Transverse colon (tissue), 4 donors: Measurements from ENCODE around the gene ZNF397. TPM values are rescaled to one million over a fixed set of nuclear protein-coding genes. Genes with fewer than 3 reads are reported as not detected.
A peak's percentile ranks its signal among the peaks of the same experiment; 100 is the strongest.
"Not testable (repeated sequence)": the region's sequence is repeated elsewhere in the genome, so short reads cannot be mapped to it uniquely, and the experiment has no call there.

Experiments
- DNase-seq: peaks from one replicate; pipeline ENCODE4 v3.0.0-alpha.2; 2019
- H3K27ac ChIP-seq, 4 donors: fragments of 200-600 bp; sonication (generic); 2 replicates each; pipeline ENCODE4 v1.5.1; 2016 to 2018; ENCODE audit warnings: inconsistent platforms in 4 of 4
- H3K27me3 ChIP-seq: fragments of 200-600 bp; sonication (generic); 2 replicates; pipeline ENCODE4 v1.5.1; 2017; ENCODE audit warnings: inconsistent platforms
- H3K36me3 ChIP-seq, 4 donors: fragments of 200-600 bp; sonication (generic); 2 replicates each; pipeline ENCODE4 v1.5.1; 2017 to 2019; ENCODE audit warnings: inconsistent platforms in 4 of 4
- H3K4me1 ChIP-seq, 4 donors: fragments of 200-600 bp; sonication (generic); 2 replicates each; pipeline ENCODE4 v1.5.1; 2017 to 2020; ENCODE audit warnings: inconsistent platforms in 4 of 4
- H3K4me3 ChIP-seq, 4 donors: fragments of 200-600 bp; sonication (generic); 1 replicate in 1 of 4; 2 replicates in 3 of 4; pipeline versions ENCODE4 v1.5.1 to v1.6.1; 2017 to 2019; ENCODE audit warnings: inconsistent platforms in 4 of 4
- H3K9me3 ChIP-seq, 2 donors: fragments of 200-600 bp; sonication (generic); 2 replicates each; pipeline ENCODE4 v1.5.1; 2017 to 2019; ENCODE audit warnings: inconsistent platforms in 2 of 2
- EP300 ChIP-seq: sonication (generic); formaldehyde crosslinking; IDR thresholded peaks from one replicate; pipeline ENCODE4 v1.6.1; 2017; ENCODE audit warnings: antibody characterized with exemption, low read depth
- POLR2A ChIP-seq: fragments of 450-650 bp; IDR thresholded peaks from one replicate; pipeline ENCODE4 v1.6.1; 2016; ENCODE audit warnings: antibody characterized with exemption, mild to moderate bottlenecking, moderate library complexity
- POLR2AphosphoS5 ChIP-seq, 3 donors: sonication (generic); formaldehyde crosslinking; IDR thresholded peaks; one replicate each; pipeline ENCODE4 v1.6.1; 2016; ENCODE audit warnings: antibody characterized with exemption in 3 of 3
- WGBS, 2 donors: methylation state at CpG; one replicate each; pipeline ENCODE4 v1.1.5; 2018; ENCODE audit warnings: low coverage in 1 of 2; 5-methylcytosine and 5-hydroxymethylcytosine counted together
- in situ Hi-C, 4 donors: fragments of 200-750 bp; cut with MboI; loops; one replicate each; pipeline versions ENCODE4 v1.15.0 to v1.15.1; 2017; ENCODE audit warnings: low sequenced_read_pairs in 3 of 4, low pct_ligation_motif_present in 1 of 4, low pct_unique_long_range_greater_than_20kb in 1 of 4
- intact Hi-C: fragments of 100-400 bp; cut with DNase I; formaldehyde crosslinking; loops from one replicate; pipeline ENCODE4 v1.15.1; 2023; ENCODE audit warnings: low total_unique reads
- total RNA-seq, 4 donors: library from RNA; depleted of rRNA; stranded (reverse); fragments of >200 nt; gene quantifications; one replicate each; pipeline ENCODE4 v1.1.0, GENCODE V29; 2016
- TF ChIP-seq, protein P1 (sequence below), 5 experiments: fragments of 200-600 bp in 3 of 5; fragments of 450-650 bp in 2 of 5; sonication (generic) in 3 of 5; IDR thresholded peaks; 1 replicate in 2 of 5; 2 replicates in 3 of 5; pipeline ENCODE4 v1.5.1; 2016 to 2017; ENCODE audit warnings: antibody characterized with exemption in 5 of 5, inconsistent platforms in 3 of 5, mild to moderate bottlenecking in 2 of 5, moderate library complexity in 1 of 5

The ZNF397 gene
- total RNA-seq, 4 donors from 2014 or later = 21.8 to 60.6 (median 32.0) TPM

DNA sequence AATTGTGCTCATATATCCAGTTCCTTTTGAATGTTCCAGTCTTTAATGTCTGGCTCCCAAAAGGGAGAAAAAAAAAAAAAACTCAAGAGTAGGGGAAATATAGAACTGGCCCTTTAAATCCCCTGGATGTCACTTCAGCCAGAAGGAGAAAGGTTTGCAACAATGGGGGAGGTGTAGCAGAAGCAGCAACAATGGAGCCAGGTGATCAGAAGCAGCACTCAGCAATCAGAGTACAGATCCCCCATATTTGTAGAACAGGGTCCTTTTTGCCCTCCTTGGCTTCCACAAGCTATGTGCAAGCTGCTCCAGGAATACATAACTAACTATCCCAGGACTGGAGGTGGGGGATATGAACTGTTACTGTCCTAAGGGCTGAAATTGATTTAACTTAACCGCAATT lies 25.8 kb upstream of the ZNF397 start:
- H3K36me3 ChIP-seq = no peaks in the 10 kb centered on the region

DNA sequence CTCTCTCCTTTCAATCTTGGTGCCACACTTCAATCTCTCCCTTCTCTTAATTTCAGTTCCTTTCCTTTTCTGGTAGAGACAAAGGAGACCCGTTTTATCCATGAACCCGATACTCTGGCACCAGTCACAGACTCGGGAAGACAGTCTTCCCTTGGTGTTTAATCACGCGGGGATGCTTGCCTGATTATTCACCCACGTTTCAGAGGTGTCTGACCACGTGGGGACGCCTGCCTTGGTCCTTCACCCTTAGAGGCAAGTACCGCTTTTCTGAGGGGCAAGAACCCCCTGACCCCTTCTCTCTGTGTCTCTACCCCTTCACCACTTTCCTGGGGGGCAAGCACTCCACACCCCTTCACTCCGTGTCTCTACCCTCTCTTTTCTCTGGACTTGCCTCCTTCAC lies 24.2 kb upstream of the ZNF397 start:
- 85 to 92% methylated on average over 10 of the region's 10 CpGs for WGBS, 2 donors
- H3K4me3 ChIP-seq, H3K9me3 ChIP-seq, in situ Hi-C loops, H3K27ac ChIP-seq, H3K27me3 ChIP-seq, DNase-seq, H3K36me3 ChIP-seq, intact Hi-C loops: not testable (repeated sequence)
- H3K4me1 ChIP-seq = peaks cover 0 to 13% (median 2%) of the 10 kb centered on the region in 4 donors

More for the DNA sequence above, 25.8 kb upstream of the ZNF397 start:
- in situ Hi-C loops (no loop called here), intact Hi-C loops (no loop called here)
- Histone ChIP-seq H3K9me3 (no peaks in the 10 kb centered on the region), H3K4me3 (no peak overlapping the region), H3K4me1 (peaks cover 0 to 7% (median 2%) of the 10 kb centered on the region in 4 donors), H3K27ac (no peak overlapping the region), H3K27me3 (no peaks in the 10 kb centered on the region)
- TF ChIP-seq EP300 (no peak), POLR2A (no peak), POLR2AphosphoS5 (IDR thresholded peaks at IDR 0.05) (no peak)
- TF ChIP-seq, protein P1, sequence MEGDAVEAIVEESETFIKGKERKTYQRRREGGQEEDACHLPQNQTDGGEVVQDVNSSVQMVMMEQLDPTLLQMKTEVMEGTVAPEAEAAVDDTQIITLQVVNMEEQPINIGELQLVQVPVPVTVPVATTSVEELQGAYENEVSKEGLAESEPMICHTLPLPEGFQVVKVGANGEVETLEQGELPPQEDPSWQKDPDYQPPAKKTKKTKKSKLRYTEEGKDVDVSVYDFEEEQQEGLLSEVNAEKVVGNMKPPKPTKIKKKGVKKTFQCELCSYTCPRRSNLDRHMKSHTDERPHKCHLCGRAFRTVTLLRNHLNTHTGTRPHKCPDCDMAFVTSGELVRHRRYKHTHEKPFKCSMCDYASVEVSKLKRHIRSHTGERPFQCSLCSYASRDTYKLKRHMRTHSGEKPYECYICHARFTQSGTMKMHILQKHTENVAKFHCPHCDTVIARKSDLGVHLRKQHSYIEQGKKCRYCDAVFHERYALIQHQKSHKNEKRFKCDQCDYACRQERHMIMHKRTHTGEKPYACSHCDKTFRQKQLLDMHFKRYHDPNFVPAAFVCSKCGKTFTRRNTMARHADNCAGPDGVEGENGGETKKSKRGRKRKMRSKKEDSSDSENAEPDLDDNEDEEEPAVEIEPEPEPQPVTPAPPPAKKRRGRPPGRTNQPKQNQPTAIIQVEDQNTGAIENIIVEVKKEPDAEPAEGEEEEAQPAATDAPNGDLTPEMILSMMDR (IDR thresholded peaks at IDR 0.05) = no peak
- no peak for DNase-seq
- 83% methylated on average over 1 of the region's 1 CpG; no CpG with 5 or more reads in 1 of the 2 donors for WGBS, 2 donors

DNA sequence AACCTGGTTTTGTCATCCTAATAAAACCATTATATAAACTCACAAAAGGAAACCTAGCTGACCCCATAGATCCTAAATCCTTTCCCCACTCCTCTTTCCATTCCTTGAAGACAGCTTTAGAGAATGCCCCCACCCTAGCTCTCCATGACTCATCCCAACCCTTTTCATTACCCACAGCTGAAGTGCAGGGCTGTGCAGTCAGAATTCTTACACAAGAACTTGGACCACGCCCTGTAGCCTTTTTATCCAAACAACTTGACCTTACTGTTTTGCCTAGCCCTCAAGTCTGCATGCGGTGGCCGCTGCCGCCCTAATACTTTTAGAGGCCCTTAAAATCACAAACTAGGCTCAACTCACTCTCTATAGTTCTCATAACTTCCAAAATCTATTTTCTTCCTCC lies 21.5 kb upstream of the ZNF397 start:
- WGBS, 2 donors = 76 to 82% methylated on average over 4 of the region's 4 CpGs

DNA sequence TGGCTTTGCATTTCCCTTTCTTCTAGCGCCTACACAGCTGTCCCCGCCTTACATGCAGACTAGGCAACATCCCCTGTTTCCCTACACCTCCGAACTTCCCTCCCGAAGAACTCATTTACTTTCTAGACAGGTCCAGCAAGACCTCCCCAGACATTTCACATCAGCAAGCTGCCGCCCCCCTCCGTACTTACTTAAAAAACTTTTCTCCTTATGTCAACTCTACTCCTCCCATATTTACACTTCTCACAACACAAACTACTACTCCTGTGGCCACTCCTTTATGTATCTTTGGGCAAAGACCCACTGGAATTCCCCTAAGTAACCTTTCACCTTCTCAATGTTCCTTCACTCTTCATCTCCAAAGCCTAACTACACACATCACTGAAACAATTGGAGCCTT lies 20.4 kb upstream of the ZNF397 start:
- TF ChIP-seq, protein P1 (IDR thresholded peaks at IDR 0.05) = no peak
- TF ChIP-seq POLR2A (no peak), POLR2AphosphoS5 (IDR thresholded peaks at IDR 0.05) (no peak), EP300 (no peak)
- Histone ChIP-seq H3K4me3 (no peak overlapping the region), H3K9me3 (no peaks in the 10 kb centered on the region), H3K27ac (peak overlapping the region in 3 of 4 donors; percentile 3 to 44 (median 13)), H3K36me3 (no peaks in the 10 kb centered on the region), H3K27me3 (no peaks in the 10 kb centered on the region), H3K4me1 (peaks cover 0 to 13% (median 2%) of the 10 kb centered on the region in 4 donors)
- 46 to 63% methylated on average over 6 of the region's 6 CpGs for WGBS, 2 donors
- peak; percentile 12 for DNase-seq
- in situ Hi-C loops = loop anchor here in 1 of 4 donors (10.0 kb wide), 1 partner anchor 154 kb away; the partner anchor contains the start of gene ZNF396
- intact Hi-C loops = loop anchor here (10.0 kb wide), 1 partner anchor 236 kb away; no protein-coding TSS in a partner anchor

More for the DNA sequence above, 21.5 kb upstream of the ZNF397 start:
- H3K9me3 ChIP-seq, DNase-seq, in situ Hi-C loops, H3K4me3 ChIP-seq, H3K36me3 ChIP-seq, H3K27me3 ChIP-seq, intact Hi-C loops: not testable (repeated sequence)
- Histone ChIP-seq H3K27ac (peak overlapping the region in 1 of 4 donors; percentile 44), H3K4me1 (peaks cover 0 to 13% (median 2%) of the 10 kb centered on the region in 4 donors)

DNA sequence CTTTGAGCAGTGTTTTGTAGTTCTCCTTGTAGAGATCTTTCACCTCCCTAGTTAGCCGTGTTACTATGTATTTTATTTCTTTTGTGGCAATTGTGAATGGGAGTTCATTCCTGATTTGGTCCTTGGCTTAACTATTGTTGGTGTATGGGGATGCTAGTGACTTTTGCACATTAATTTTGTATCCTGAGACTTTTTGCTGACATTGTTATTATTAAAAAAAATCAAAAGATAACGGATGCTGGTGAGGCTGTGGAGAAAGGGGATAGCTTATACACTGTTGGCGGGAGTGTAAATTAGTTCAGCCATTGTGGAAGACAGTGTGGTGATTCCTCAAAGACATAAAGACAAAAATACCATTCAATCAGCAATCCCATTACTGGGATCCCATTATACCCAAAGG lies 17.0 kb upstream of the ZNF397 start:
- Histone ChIP-seq H3K4me3 (no peak overlapping the region), H3K36me3 (no peaks in the 10 kb centered on the region), H3K9me3 (no peaks in the 10 kb centered on the region), H3K27me3 (no peaks in the 10 kb centered on the region), H3K4me1 (peaks cover 0 to 13% (median 2%) of the 10 kb centered on the region in 4 donors), H3K27ac (no peak overlapping the region)
- 88 to 96% methylated on average over 3 of the region's 3 CpGs for WGBS, 2 donors
- in situ Hi-C loops (loop anchor here in 1 of 4 donors (10.0 kb wide), 1 partner anchor 151 kb away; the partner anchor contains the start of gene ZNF396), intact Hi-C loops (loop anchor here (10.0 kb wide), 1 partner anchor 239 kb away; no protein-coding TSS in a partner anchor)
- TF ChIP-seq EP300 = no peak
- TF ChIP-seq, protein P1 (IDR thresholded peaks at IDR 0.05) = no peak
- TF ChIP-seq POLR2A = no peak
- no peak for TF ChIP-seq POLR2AphosphoS5 (IDR thresholded peaks at IDR 0.05)
- DNase-seq = no peak
